AG09309 (cell line): Measurements from ENCODE around the gene ZNF581.

ENCODE experiments used
- DNase-seq: peaks from one replicate; pipeline ENCODE4 v3.0.0-alpha.2; 2010; ENCODE audit warnings: low read depth
- H3K4me3 ChIP-seq: 2 replicates; pipeline ENCODE4 v1.5.1; 2011; ENCODE audit warnings: mild to moderate bottlenecking, low read depth, low read length, moderate library complexity; ENCODE audit not compliant: control insufficient read depth
- CTCF ChIP-seq: IDR thresholded peaks from 2 replicates; pipeline ENCODE4 v1.5.1; 2011; ENCODE audit warnings: mild to moderate bottlenecking, low read depth, low read length, inconsistent platforms; ENCODE audit not compliant: insufficient read depth, control insufficient read depth; ENCODE audit errors: missing control alignments

ZNF581 gene

GRCh38 chr19:55687281-55688201 is 44.1 kb downstream of the ZNF581 start:
- DNase-seq = no peak
- no peak for TF ChIP-seq CTCF
- no peak overlapping the region for H3K4me3 ChIP-seq

- TF ChIP-seq CTCF = no peak
- no peak for DNase-seq
- H3K4me3 ChIP-seq = no peak overlapping the region
Measured at GRCh38 chr19:55688422-55689218, 45.2 kb downstream of the ZNF581 start.

GRCh38 chr19:55689411-55690108 is 46.1 kb downstream of the ZNF581 start:
- DNase-seq = no peak
- no peak for TF ChIP-seq CTCF
- H3K4me3 ChIP-seq = no peak overlapping the region

DNA sequence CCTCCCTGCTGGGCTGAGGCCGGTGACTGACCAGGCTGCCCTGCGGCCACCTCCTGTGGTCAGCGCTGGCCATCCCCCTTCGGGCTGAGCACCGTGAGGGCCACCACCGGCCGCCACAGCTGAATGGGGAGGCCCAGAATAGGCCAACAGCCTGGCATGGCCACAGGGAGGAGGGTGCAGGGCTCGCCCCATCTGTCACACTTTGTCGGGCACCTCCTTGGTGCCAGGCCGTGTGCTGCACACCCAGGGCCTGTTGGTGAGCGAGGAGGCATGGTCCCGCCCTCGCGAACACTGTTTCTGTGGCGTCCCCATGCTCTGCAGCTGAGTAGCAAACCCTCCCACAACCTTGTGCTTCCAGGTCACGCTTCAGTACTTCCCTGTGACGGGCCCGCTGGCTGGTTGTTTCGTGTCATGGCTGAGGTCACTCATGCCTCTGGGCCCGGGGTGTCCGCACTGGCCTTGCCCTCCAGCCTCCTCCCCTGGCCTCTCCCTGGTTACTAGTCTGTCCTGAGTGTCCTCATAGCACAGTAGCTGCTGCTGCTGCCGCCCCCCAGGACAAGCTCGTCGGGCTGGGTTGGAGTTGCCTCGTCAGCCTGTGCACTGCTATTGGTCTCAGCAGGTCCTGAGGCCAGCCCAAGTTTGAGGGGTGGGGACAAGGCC is 46.8 kb downstream of the ZNF581 start:
- H3K4me3 ChIP-seq = no peak overlapping the region
- TF ChIP-seq CTCF = no peak
- no peak for DNase-seq

GRCh38 chr19:55690769-55691545 is 47.5 kb downstream of the ZNF581 start:
- H3K4me3 ChIP-seq = no peak overlapping the region
- no peak for DNase-seq
- TF ChIP-seq CTCF = no peak
